Sigmoid colon (tissue), 7 donors: ENCODE measurements around the gene ZNF550. TPM values are rescaled to one million over a fixed set of nuclear protein-coding genes. Genes with fewer than 3 reads are reported as not detected.

Experiments used
- DNase-seq: peaks from one replicate; pipeline ENCODE4 v3.0.0-alpha.2; 2019
- H3K27ac ChIP-seq, 4 donors: fragments of 200-600 bp; sonication (generic); one replicate each; pipeline ENCODE4 v1.5.1; 2016 to 2019; ENCODE audit warnings: mild to moderate bottlenecking in 1 of 4
- H3K27me3 ChIP-seq, 3 donors: fragments of 200-600 bp; sonication (generic); one replicate each; pipeline ENCODE4 v1.5.1; 2019; ENCODE audit warnings: mild to moderate bottlenecking in 1 of 3
- H3K36me3 ChIP-seq, 4 donors: fragments of 200-600 bp; sonication (generic); one replicate each; pipeline ENCODE4 v1.5.1; 2016 to 2019
- H3K4me1 ChIP-seq, 4 donors: fragments of 200-600 bp; sonication (generic); one replicate each; pipeline ENCODE4 v1.5.1; 2017 to 2019
- H3K4me3 ChIP-seq, 4 donors: fragments of 200-600 bp; sonication (generic); one replicate each; pipeline ENCODE4 v1.5.1; 2017 to 2019; ENCODE audit warnings: mild to moderate bottlenecking in 2 of 4, moderate library complexity in 1 of 4
- H3K9me3 ChIP-seq, 4 donors: fragments of 200-600 bp in 3 of 4; sonication (generic) in 3 of 4; one replicate each; pipeline versions ENCODE4 v1.5.1 to v1.6.1; 2013 to 2019
- EP300 ChIP-seq, 4 donors: sonication (generic); formaldehyde crosslinking; IDR thresholded peaks; one replicate each; pipeline ENCODE4 v1.6.1; 2017; ENCODE audit warnings: antibody characterized with exemption in 4 of 4
- POLR2A ChIP-seq, 2 donors: fragments of 450-650 bp; IDR thresholded peaks; one replicate each; pipeline ENCODE4 v1.6.1; 2016; ENCODE audit warnings: antibody characterized with exemption in 2 of 2, mild to moderate bottlenecking in 2 of 2, moderate library complexity in 2 of 2
- POLR2AphosphoS5 ChIP-seq, 4 donors: sonication (generic); formaldehyde crosslinking; IDR thresholded peaks; one replicate each; pipeline ENCODE4 v1.6.1; 2017; ENCODE audit warnings: antibody characterized with exemption in 4 of 4
- WGBS, 2 donors: extraction: QIAGEN DNeasy Blood & Tissue Kit; methylation state at CpG; one replicate each; pipeline ENCODE4 v1.1.7; 2013; 5-methylcytosine and 5-hydroxymethylcytosine counted together
- intact Hi-C: fragments of 100-400 bp; cut with DNase I; formaldehyde crosslinking; loops from one replicate; pipeline ENCODE4 v1.15.1; 2023
- polyA plus RNA-seq, 3 donors: library from polyadenylated mRNA; stranded (reverse); fragments of 200-250 nt; gene quantifications; one replicate each; pipeline ENCODE4 v1.2.3, GENCODE V29; 2013
- total RNA-seq, 4 donors: library from RNA; depleted of rRNA; stranded (reverse); fragments of >200 nt; gene quantifications; one replicate each; pipeline ENCODE4 v1.1.0, GENCODE V29; 2016
- TF ChIP-seq, protein P1 (sequence below), 4 experiments: fragments of 450-650 bp in 3 of 4; fragments of 200-600 bp in 1 of 4; IDR thresholded peaks; one replicate each; pipeline ENCODE4 v1.5.1; 2016 to 2019; ENCODE audit warnings: antibody characterized with exemption in 4 of 4, mild to moderate bottlenecking in 3 of 4, moderate library complexity in 2 of 4
- donor health status: healthy with polysubstance abuse.
- donor health status: Bipolar disorder and iron deficiency.
- donor health status: healthy.

Gene ZNF550
- total and polyA plus RNA-seq, 7 donors = 0.92 to 6.6 (median 4.1) TPM

GRCh38 chr19:57560049-57560491 lies 407 bp upstream of the ZNF550 start:
- WGBS, 2 donors = 26 to 42% methylated on average over 23 of the region's 23 CpGs
- intact Hi-C loops = loop anchor here (2.0 kb wide), 1 partner anchor 19 kb away; the partner anchor contains the start of gene ZNF416
- H3K36me3 ChIP-seq = peaks cover 5 to 15% (median 13%) of the 10 kb centered on the region in 4 donors
- H3K27ac ChIP-seq = peak overlapping the region; percentile 68 to 78 (median 72)
- DNase-seq = no peak
- no peak for TF ChIP-seq POLR2A (IDR thresholded peaks at IDR 0.05)
- TF ChIP-seq, protein P1, sequence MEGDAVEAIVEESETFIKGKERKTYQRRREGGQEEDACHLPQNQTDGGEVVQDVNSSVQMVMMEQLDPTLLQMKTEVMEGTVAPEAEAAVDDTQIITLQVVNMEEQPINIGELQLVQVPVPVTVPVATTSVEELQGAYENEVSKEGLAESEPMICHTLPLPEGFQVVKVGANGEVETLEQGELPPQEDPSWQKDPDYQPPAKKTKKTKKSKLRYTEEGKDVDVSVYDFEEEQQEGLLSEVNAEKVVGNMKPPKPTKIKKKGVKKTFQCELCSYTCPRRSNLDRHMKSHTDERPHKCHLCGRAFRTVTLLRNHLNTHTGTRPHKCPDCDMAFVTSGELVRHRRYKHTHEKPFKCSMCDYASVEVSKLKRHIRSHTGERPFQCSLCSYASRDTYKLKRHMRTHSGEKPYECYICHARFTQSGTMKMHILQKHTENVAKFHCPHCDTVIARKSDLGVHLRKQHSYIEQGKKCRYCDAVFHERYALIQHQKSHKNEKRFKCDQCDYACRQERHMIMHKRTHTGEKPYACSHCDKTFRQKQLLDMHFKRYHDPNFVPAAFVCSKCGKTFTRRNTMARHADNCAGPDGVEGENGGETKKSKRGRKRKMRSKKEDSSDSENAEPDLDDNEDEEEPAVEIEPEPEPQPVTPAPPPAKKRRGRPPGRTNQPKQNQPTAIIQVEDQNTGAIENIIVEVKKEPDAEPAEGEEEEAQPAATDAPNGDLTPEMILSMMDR (IDR thresholded peaks at IDR 0.05) = no peak
- TF ChIP-seq POLR2AphosphoS5 (IDR thresholded peaks at IDR 0.05) = no peak
- no peak for TF ChIP-seq EP300 (IDR thresholded peaks at IDR 0.05)
- peaks cover 0 to 20% (median 16%) of the 10 kb centered on the region in 4 donors for H3K4me1 ChIP-seq
- H3K4me3 ChIP-seq = peak overlapping the region; percentile 59 to 92 (median 88)
- H3K27me3 ChIP-seq = no peaks in the 10 kb centered on the region
- H3K9me3 ChIP-seq = peaks cover 0 to 15% (median 6%) of the 10 kb centered on the region in 4 donors

- intact Hi-C loops = loop anchor here (1.0 kb wide), 1 partner anchor 40 kb away; the partner anchor contains the start of gene ZNF530
- 0 to 1% methylated on average over 22 of the region's 22 CpGs for WGBS, 2 donors
Observed at GRCh38 chr19:57559008-57559403, 657 bp downstream of the ZNF550 start.

DNA sequence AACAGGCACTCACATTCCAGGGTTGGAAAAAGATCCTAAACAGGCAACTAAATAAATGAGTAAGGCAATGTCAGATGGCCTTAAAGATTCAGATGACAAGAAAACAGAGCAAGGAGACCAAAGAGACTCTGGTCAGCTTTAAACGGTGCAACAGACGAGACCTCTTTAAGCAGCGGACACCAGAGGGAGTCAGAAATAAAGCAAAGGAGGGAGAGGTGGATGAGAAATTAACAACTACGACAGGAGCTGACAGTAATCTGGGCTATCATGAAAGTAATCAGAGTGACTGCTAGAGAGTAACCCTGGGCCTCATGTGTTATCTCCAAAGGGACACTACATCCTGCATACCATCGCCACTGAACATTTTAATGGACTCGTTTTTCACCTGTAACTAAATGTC lies 1.1 kb downstream of the ZNF550 start:
- intact Hi-C loops = no loop called here
- no peak overlapping the region for H3K27ac ChIP-seq
- 47 to 67% methylated on average over 6 of the region's 6 CpGs for WGBS, 2 donors
- peaks cover 0 to 18% (median 7%) of the 10 kb centered on the region in 4 donors for H3K9me3 ChIP-seq
- H3K4me1 ChIP-seq = peaks cover 0 to 20% (median 16%) of the 10 kb centered on the region in 4 donors
- peak overlapping the region in 3 of 4 donors; percentile 84 to 92 (median 92) for H3K4me3 ChIP-seq
- H3K27me3 ChIP-seq = no peaks in the 10 kb centered on the region
- H3K36me3 ChIP-seq = peaks cover 13 to 31% (median 28%) of the 10 kb centered on the region in 4 donors
- TF ChIP-seq EP300 (IDR thresholded peaks at IDR 0.05) = no peak
- TF ChIP-seq POLR2A (IDR thresholded peaks at IDR 0.05) = no peak
- no peak for TF ChIP-seq POLR2AphosphoS5 (IDR thresholded peaks at IDR 0.05)
- TF ChIP-seq, protein P1 (IDR thresholded peaks at IDR 0.05) = no peak
- no peak for DNase-seq

More at GRCh38 chr19:57559008-57559403, 657 bp downstream of the ZNF550 start:
- Histone ChIP-seq H3K4me3 (peak overlapping the region; percentile 59 to 92 (median 88)), H3K4me1 (peaks cover 0 to 20% (median 16%) of the 10 kb centered on the region in 4 donors), H3K9me3 (peaks cover 0 to 18% (median 5%) of the 10 kb centered on the region in 4 donors), H3K36me3 (peaks cover 13 to 26% (median 24%) of the 10 kb centered on the region in 4 donors), H3K27ac (peak overlapping the region; percentile 68 to 78 (median 72)), H3K27me3 (no peaks in the 10 kb centered on the region)
- TF ChIP-seq POLR2AphosphoS5 (IDR thresholded peaks at IDR 0.05) = no peak
- TF ChIP-seq, protein P1 (IDR thresholded peaks at IDR 0.05) = no peak
- no peak for TF ChIP-seq EP300 (IDR thresholded peaks at IDR 0.05)
- TF ChIP-seq POLR2A (IDR thresholded peaks at IDR 0.05) = no peak
- no peak for DNase-seq

DNA sequence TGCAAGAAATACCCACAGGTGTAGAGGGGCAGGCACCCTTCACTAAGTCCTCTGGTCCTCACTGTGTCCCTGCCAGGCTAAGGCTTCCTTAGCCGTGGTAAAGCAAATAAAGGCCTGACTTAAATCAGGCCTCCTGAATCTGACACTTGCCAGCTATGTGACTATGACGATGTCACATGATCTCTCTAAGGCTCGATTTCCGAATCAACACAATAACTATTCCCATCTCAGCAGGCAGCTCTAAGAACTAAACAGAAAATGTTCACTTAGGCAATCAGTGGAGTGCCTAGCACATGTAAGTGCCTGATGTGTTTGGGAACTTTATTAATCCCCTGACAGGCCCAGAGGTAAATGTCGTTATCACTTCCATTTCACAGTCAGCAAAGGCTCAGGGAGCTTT lies 2.0 kb downstream of the ZNF550 start:
- DNase-seq = no peak
- Histone ChIP-seq H3K4me1 (peaks cover 0 to 20% (median 16%) of the 10 kb centered on the region in 4 donors), H3K27ac (no peak overlapping the region), H3K4me3 (no peak overlapping the region), H3K9me3 (peaks cover 0 to 22% (median 8%) of the 10 kb centered on the region in 4 donors), H3K27me3 (no peaks in the 10 kb centered on the region), H3K36me3 (peaks cover 15 to 38% (median 36%) of the 10 kb centered on the region in 4 donors)
- intact Hi-C loops = no loop called here
- TF ChIP-seq, protein P1 (IDR thresholded peaks at IDR 0.05) = no peak
- no peak for TF ChIP-seq POLR2A (IDR thresholded peaks at IDR 0.05)
- no peak for TF ChIP-seq EP300 (IDR thresholded peaks at IDR 0.05)
- TF ChIP-seq POLR2AphosphoS5 (IDR thresholded peaks at IDR 0.05) = no peak
- whole genome bisulfite sequencing, 2 donors = 93 to 96% methylated on average over 5 of the region's 5 CpGs
